PC-3 (cell line): ENCODE data around the gene OGDH. TPM values are rescaled to one million over a fixed set of nuclear protein-coding genes. Genes with fewer than 3 reads are reported as not detected.

Source experiments
- ATAC-seq: fragments of 200-7000 bp; cut with Tn5 transposase; 2 replicates; pipeline ENCODE4 v1.9.1; 2020; ENCODE audit warnings: mild to moderate bottlenecking, moderate library complexity
- BruUV-seq: library from RNA; stranded (reverse); fragments of 400-500 nt; replicated peaks from 2 replicates; lab custom pipeline; 2021; lab: Mats Ljungman, UMichigan
- CTCF ChIA-PET: fragments of 300-600 bp; sonication (Branson Sonifier 250); formaldehyde crosslinking; loops from one replicate; lab custom pipeline; 2022; ENCODE audit warnings: antibody characterized with exemption; lab: Charles Lee
- POLR2A ChIA-PET: fragments of 300-600 bp; sonication (Branson Sonifier 250); formaldehyde crosslinking; loops from one replicate; lab custom pipeline; 2022; ENCODE audit warnings: antibody characterized with exemption; ENCODE audit not compliant: unreplicated experiment; lab: Charles Lee
- DNase-seq: peaks from one replicate; pipeline ENCODE4 v3.0.0-alpha.2; 2015
- H2AFZ ChIP-seq: fragments of 300-600 bp; sonication (generic); 2 replicates; pipeline ENCODE4 v1.6.0; 2016; ENCODE audit warnings: antibody characterized with exemption, low read length
- H3F3A ChIP-seq: fragments of 300-600 bp; sonication (generic); one replicate; pipeline ENCODE4 v1.6.0; 2017; ENCODE audit warnings: antibody characterized with exemption, low read length, control low read depth, mild to moderate bottlenecking; ENCODE audit not compliant: unreplicated experiment
- H3K27ac ChIP-seq: fragments of 300-600 bp; sonication (generic); 2 replicates; pipeline ENCODE4 v1.5.1; 2016; ENCODE audit warnings: mild to moderate bottlenecking, low read length
- H3K27me3 ChIP-seq: fragments of 300-600 bp; sonication (generic); 2 replicates; pipeline ENCODE4 v1.6.1; 2016; ENCODE audit warnings: low read length, mixed read lengths
- H3K36me3 ChIP-seq: fragments of 300-600 bp; sonication (generic); 2 replicates; pipeline ENCODE4 v1.6.1; 2016; ENCODE audit warnings: low read depth, mixed run types, low read length, mixed read lengths
- H3K4me1 ChIP-seq: fragments of 300-600 bp; sonication (generic); 2 replicates; pipeline ENCODE4 v1.5.1; 2016; ENCODE audit warnings: low read length; ENCODE audit not compliant: insufficient read depth
- H3K4me2 ChIP-seq: fragments of 300-600 bp; sonication (generic); 2 replicates; pipeline ENCODE4 v1.6.0; 2016; ENCODE audit warnings: low read length
- H3K4me3 ChIP-seq: fragments of 300-600 bp; sonication (generic); 2 replicates; pipeline ENCODE4 v1.5.1; 2016; ENCODE audit warnings: mild to moderate bottlenecking, low read length, mixed read lengths
- H3K79me2 ChIP-seq: fragments of 300-600 bp; sonication (generic); 2 replicates; pipeline ENCODE4 v1.6.1; 2017; ENCODE audit warnings: low read length, mixed read lengths
- H3K9ac ChIP-seq: fragments of 300-600 bp; sonication (generic); 2 replicates; pipeline ENCODE4 v1.6.0; 2016; ENCODE audit warnings: mild to moderate bottlenecking, low read length
- H3K9me2 ChIP-seq: fragments of 300-600 bp; sonication (generic); replicated peaks from 2 replicates; pipeline ENCODE4 v1.6.1; 2016; ENCODE audit warnings: mixed run types, low read length, mixed read lengths
- H3K9me3 ChIP-seq: fragments of 300-600 bp; sonication (generic); 2 replicates; pipeline ENCODE4 v1.6.1; 2016; ENCODE audit warnings: low read length, mixed read lengths
- H4K20me1 ChIP-seq: fragments of 300-600 bp; sonication (generic); 2 replicates; pipeline ENCODE4 v1.6.1; 2016; ENCODE audit warnings: low read length, mixed read lengths
- CTCF ChIP-seq: fragments of 300-600 bp; sonication (generic); conservative IDR thresholded peaks from 2 replicates; pipeline ENCODE4 v1.5.1; 2017; ENCODE audit warnings: antibody characterized with exemption, low read depth, mild to moderate bottlenecking, low read length
- EZH2 ChIP-seq: fragments of 300-600 bp; sonication (generic); IDR thresholded peaks from one replicate; pipeline ENCODE4 v1.6.1; 2017; ENCODE audit warnings: antibody characterized with exemption, mild to moderate bottlenecking, low read length; ENCODE audit not compliant: unreplicated experiment
- EZH2phosphoT487 ChIP-seq: fragments of 300-600 bp; sonication (generic); IDR thresholded peaks from 2 replicates; pipeline ENCODE4 v1.6.1; 2018; ENCODE audit warnings: mild to moderate bottlenecking, antibody characterized with exemption, low read length, borderline replicate concordance
- intact Hi-C: fragments of 100-400 bp; cut with micrococcal nuclease; formaldehyde crosslinking; loops from 2 replicates; pipeline ENCODE4 v1.9.0; 2023
- total RNA-seq: library from RNA; depleted of rRNA; stranded (reverse); fragments of >200 nt; gene quantifications from 2 replicates; pipeline ENCODE4 v1.2.3, GENCODE V29; 2014

OGDH gene
- total RNA-seq, 1 experiment from 2014 or later: 66.2 TPM

GRCh38 chr7:44658979-44659378 is 52.6 kb downstream of the OGDH start:
- H3K36me3 ChIP-seq: peaks cover 28% of the 10 kb centered on the region
- no peak for DNase-seq
- ChIA-PET POLR2A (no interaction called here), CTCF (no interaction called here)
- no peak for TF ChIP-seq EZH2phosphoT487
- TF ChIP-seq EZH2: no peak
- TF ChIP-seq CTCF: no peak
- H4K20me1 ChIP-seq: no peaks in the 10 kb centered on the region
- H3K27ac ChIP-seq: no peak overlapping the region
- no peaks in the 10 kb centered on the region for H3K9me3 ChIP-seq
- no peaks in the 10 kb centered on the region for H3K79me2 ChIP-seq
- no peaks in the 10 kb centered on the region for H3K9me2 ChIP-seq
- no peak for ATAC-seq
- H2AFZ ChIP-seq: no peak overlapping the region
- H3K4me1 ChIP-seq: no peaks in the 10 kb centered on the region
- H3K4me3 ChIP-seq: no peak overlapping the region
- H3K4me2 ChIP-seq: no peak overlapping the region
- no TSS peak for BruUV-seq
- intact Hi-C loops: no loop called here
- H3K27me3 ChIP-seq: no peaks in the 10 kb centered on the region
- no peak overlapping the region for H3K9ac ChIP-seq
- H3F3A ChIP-seq: no peaks in the 10 kb centered on the region

GRCh38 chr7:44661233-44661632 is 54.8 kb downstream of the OGDH start:
- Histone ChIP-seq H3K79me2 (no peaks in the 10 kb centered on the region), H3K4me1 (no peaks in the 10 kb centered on the region), H3K27me3 (no peaks in the 10 kb centered on the region), H3K36me3 (peaks cover 28% of the 10 kb centered on the region), H3K9me2 (no peaks in the 10 kb centered on the region), H3K4me3 (no peak overlapping the region), H3K4me2 (no peak overlapping the region), H2AFZ (no peak overlapping the region), H3K9ac (no peak overlapping the region), H3F3A (no peaks in the 10 kb centered on the region), H3K9me3 (no peaks in the 10 kb centered on the region), H4K20me1 (no peaks in the 10 kb centered on the region), H3K27ac (no peak overlapping the region)
- ATAC-seq (no peak), DNase-seq (no peak)
- no TSS peak for BruUV-seq
- CTCF ChIA-PET: no interaction called here
- POLR2A ChIA-PET: no interaction called here
- intact Hi-C loops: no loop called here
- no peak for TF ChIP-seq CTCF

- no peak overlapping the region for H3K4me2 ChIP-seq
- no peaks in the 10 kb centered on the region for H4K20me1 ChIP-seq
- no peak overlapping the region for H3K4me3 ChIP-seq
- no peaks in the 10 kb centered on the region for H3F3A ChIP-seq
- intact Hi-C loops: no loop called here
- no TSS peak for BruUV-seq
- no peaks in the 10 kb centered on the region for H3K79me2 ChIP-seq
- ATAC-seq: no peak
- no peak overlapping the region for H2AFZ ChIP-seq
- no peaks in the 10 kb centered on the region for H3K9me3 ChIP-seq
- no peak overlapping the region for H3K9ac ChIP-seq
- TF ChIP-seq CTCF (no peak), EZH2phosphoT487 (no peak), EZH2 (no peak)
- DNase-seq: no peak
- no peaks in the 10 kb centered on the region for H3K27me3 ChIP-seq
- no peaks in the 10 kb centered on the region for H3K9me2 ChIP-seq
- H3K4me1 ChIP-seq: no peaks in the 10 kb centered on the region
- no peak overlapping the region for H3K27ac ChIP-seq
- peaks cover 11% of the 10 kb centered on the region for H3K36me3 ChIP-seq
- CTCF ChIA-PET: no interaction called here
- POLR2A ChIA-PET: no interaction called here
Observed at GRCh38 chr7:44664780-44665461, 58.5 kb downstream of the OGDH start.
